ENCODE results near the gene TMCO4. TPM values are rescaled to one million over a fixed set of nuclear protein-coding genes. Genes with fewer than 3 reads are reported as not detected.

The TMCO4 gene
- total RNA-seq, 1 experiment from 2014 or later: 4.3 TPM

DNA sequence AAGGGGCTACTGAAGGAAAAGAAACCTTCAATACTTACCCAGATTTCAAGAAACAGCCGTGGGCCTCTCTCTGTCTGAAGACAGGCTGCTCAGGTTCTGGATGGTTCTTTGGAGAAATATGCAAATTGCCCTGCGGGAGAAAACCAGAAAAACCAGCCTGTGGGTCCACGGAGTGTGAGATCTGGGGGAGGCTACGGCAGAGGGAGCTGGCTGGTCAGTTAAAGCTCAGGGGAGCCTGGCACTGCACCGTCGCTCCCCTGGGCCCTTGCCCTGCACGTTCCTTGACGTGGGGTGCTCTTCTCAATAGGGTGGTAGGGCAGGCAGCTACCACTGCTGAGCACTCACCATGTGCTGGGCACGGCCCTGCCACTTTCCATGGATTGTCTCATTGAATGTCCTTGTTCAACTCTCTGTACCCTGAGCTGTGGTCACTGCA lies 12.7 kb downstream of the TMCO4 start:
- no peak for DNase-seq (ENCODE audit: low spot score)
- TF ChIP-seq EZH2 (IDR thresholded peaks at IDR 0.05; ENCODE audit: borderline replicate concordance, low read depth, low read length, poor library complexity, severe bottlenecking): no peak
- TF ChIP-seq, protein P1, sequence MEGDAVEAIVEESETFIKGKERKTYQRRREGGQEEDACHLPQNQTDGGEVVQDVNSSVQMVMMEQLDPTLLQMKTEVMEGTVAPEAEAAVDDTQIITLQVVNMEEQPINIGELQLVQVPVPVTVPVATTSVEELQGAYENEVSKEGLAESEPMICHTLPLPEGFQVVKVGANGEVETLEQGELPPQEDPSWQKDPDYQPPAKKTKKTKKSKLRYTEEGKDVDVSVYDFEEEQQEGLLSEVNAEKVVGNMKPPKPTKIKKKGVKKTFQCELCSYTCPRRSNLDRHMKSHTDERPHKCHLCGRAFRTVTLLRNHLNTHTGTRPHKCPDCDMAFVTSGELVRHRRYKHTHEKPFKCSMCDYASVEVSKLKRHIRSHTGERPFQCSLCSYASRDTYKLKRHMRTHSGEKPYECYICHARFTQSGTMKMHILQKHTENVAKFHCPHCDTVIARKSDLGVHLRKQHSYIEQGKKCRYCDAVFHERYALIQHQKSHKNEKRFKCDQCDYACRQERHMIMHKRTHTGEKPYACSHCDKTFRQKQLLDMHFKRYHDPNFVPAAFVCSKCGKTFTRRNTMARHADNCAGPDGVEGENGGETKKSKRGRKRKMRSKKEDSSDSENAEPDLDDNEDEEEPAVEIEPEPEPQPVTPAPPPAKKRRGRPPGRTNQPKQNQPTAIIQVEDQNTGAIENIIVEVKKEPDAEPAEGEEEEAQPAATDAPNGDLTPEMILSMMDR (conservative IDR thresholded peaks at IDR 0.05; ENCODE audit: low read depth, low read length): no peak
- Histone ChIP-seq H3K4me3 (ENCODE audit: low read depth, low read length, poor library complexity, severe bottlenecking) (no peak overlapping the region), H3K27ac (ENCODE audit: low read depth, low read length, poor library complexity, severe bottlenecking) (no peak overlapping the region), H3K27me3 (replicated peaks; ENCODE audit: insufficient read depth, low read depth, low read length, poor library complexity) (no peaks in the 10 kb centered on the region), H3K9me3 (ENCODE audit: low read depth, low read length, poor library complexity, severe bottlenecking) (no peaks in the 10 kb centered on the region), H3K4me1 (ENCODE audit: insufficient read depth, low read length, poor library complexity, severe bottlenecking) (no peaks in the 10 kb centered on the region), H3K36me3 (ENCODE audit: insufficient read depth, low read length, poor library complexity, severe bottlenecking) (no peaks in the 10 kb centered on the region)
- ChIA-PET POLR2A (ENCODE audit: low non-redundant PET) (no interaction called here), CTCF (no interaction called here)
- no TSS peak for BruUV-seq (replicated peaks)
- intact Hi-C loops (cut with micrococcal nuclease; ENCODE audit: unreplicated experiment): no loop called here

DNA sequence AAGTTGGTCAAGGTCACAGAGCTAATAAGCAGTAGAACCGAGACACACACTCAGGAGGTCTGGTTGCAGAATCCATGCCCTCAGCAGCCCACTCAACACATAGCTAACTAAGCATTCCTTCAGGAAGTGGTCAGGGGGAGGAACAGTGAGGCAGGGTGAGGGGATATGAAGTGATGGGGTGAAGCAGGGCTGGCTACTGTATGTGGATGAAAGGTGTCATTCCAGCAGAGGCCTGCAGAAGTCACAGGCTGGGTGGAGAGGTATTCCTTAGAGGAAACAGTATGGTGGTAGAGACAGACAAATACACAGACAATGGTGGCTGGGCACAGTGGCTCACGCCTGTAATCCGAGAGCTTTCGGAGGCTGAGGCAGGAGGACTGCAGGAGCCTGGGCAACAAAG lies 14.1 kb downstream of the TMCO4 start:
- POLR2A ChIA-PET (ENCODE audit: low non-redundant PET): no interaction called here
- Histone ChIP-seq H3K27ac (ENCODE audit: low read depth, low read length, poor library complexity, severe bottlenecking) (no peak overlapping the region), H3K4me1 (ENCODE audit: insufficient read depth, low read length, poor library complexity, severe bottlenecking) (no peaks in the 10 kb centered on the region), H3K4me3 (ENCODE audit: low read depth, low read length, poor library complexity, severe bottlenecking) (no peak overlapping the region), H3K9me3 (ENCODE audit: low read depth, low read length, poor library complexity, severe bottlenecking) (no peaks in the 10 kb centered on the region), H3K27me3 (replicated peaks; ENCODE audit: insufficient read depth, low read depth, low read length, poor library complexity) (no peaks in the 10 kb centered on the region), H3K36me3 (ENCODE audit: insufficient read depth, low read length, poor library complexity, severe bottlenecking) (no peaks in the 10 kb centered on the region)
- TF ChIP-seq, protein P1 (conservative IDR thresholded peaks at IDR 0.05; ENCODE audit: low read depth, low read length): no peak
- TF ChIP-seq EZH2 (IDR thresholded peaks at IDR 0.05; ENCODE audit: borderline replicate concordance, low read depth, low read length, poor library complexity, severe bottlenecking): no peak
- DNase-seq (ENCODE audit: low spot score): no peak
- no TSS peak for BruUV-seq (replicated peaks)
- intact Hi-C loops (cut with micrococcal nuclease; ENCODE audit: unreplicated experiment): no loop called here
- CTCF ChIA-PET: no interaction called here

DNA sequence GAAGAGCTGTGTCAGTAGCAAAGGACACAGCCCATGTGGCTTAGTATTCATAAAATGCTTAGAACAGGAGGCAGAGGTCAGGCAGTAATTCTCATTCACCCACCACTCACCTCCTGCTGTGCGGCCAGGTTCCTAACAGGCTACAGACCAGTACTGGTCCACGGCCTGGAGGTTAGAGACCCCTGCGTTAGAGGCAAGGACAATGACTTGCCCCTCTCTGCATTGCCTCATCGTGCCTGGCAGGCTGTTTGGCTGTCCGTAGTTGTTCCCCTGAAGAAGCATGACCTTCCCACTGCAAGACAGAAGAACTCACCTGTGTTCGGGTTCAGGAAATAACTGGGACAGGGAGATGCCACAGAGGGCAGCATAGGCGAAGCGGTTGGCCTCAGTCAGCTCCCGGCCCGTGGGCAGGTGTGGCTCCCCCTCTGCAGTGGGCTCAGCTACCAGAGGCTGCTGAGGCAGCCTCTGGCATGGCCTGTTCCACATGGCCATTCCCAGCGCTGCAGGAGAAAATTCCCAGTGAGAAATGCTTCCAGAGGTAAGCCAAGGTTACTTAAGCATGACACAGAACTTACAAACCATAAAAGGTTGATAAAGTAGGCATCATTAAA lies 19.3 kb downstream of the TMCO4 start:
- no peak overlapping the region for H3K27ac ChIP-seq (ENCODE audit: low read depth, low read length, poor library complexity, severe bottlenecking)
- intact Hi-C loops (cut with micrococcal nuclease; ENCODE audit: unreplicated experiment): no loop called here
- TF ChIP-seq EZH2 (IDR thresholded peaks at IDR 0.05; ENCODE audit: borderline replicate concordance, low read depth, low read length, poor library complexity, severe bottlenecking): no peak
- TF ChIP-seq, protein P1 (conservative IDR thresholded peaks at IDR 0.05; ENCODE audit: low read depth, low read length): no peak
- no peaks in the 10 kb centered on the region for H3K27me3 ChIP-seq (replicated peaks; ENCODE audit: insufficient read depth, low read depth, low read length, poor library complexity)
- DNase-seq (ENCODE audit: low spot score): no peak
- H3K36me3 ChIP-seq (ENCODE audit: insufficient read depth, low read length, poor library complexity, severe bottlenecking): no peaks in the 10 kb centered on the region
- no peaks in the 10 kb centered on the region for H3K4me1 ChIP-seq (ENCODE audit: insufficient read depth, low read length, poor library complexity, severe bottlenecking)
- CTCF ChIA-PET: no interaction called here
- no peaks in the 10 kb centered on the region for H3K9me3 ChIP-seq (ENCODE audit: low read depth, low read length, poor library complexity, severe bottlenecking)
- POLR2A ChIA-PET (ENCODE audit: low non-redundant PET): interaction anchor here (0.7 kb wide), 1 partner anchor 11 kb away, joined by 3 read pairs; no protein-coding TSS in a partner anchor
- BruUV-seq (replicated peaks): no TSS peak
- no peak overlapping the region for H3K4me3 ChIP-seq (ENCODE audit: low read depth, low read length, poor library complexity, severe bottlenecking)

Measured in A673 (cell line).